Neural progenitor cell (in vitro differentiated cells): ENCODE measurements around the gene AEN. TPM values are rescaled to one million over a fixed set of nuclear protein-coding genes. Genes with fewer than 3 reads are reported as not detected.
A peak's percentile ranks its signal among the peaks of the same experiment; 100 is the strongest.

Experiments used
- DNase-seq: peaks from one replicate; pipeline ENCODE4 v3.0.0-alpha.2; 2016; ENCODE audit warnings: low spot score
- H2AFZ ChIP-seq: fragments of 200-600 bp; sonication (generic); replicated peaks from 2 replicates; pipeline ENCODE4 v1.6.1; 2016; ENCODE audit warnings: antibody characterized with exemption
- H3F3A ChIP-seq: fragments of 200-600 bp; sonication (generic); 2 replicates; pipeline ENCODE4 v1.6.1; 2016; ENCODE audit warnings: antibody characterized with exemption, low read depth
- H3K27ac ChIP-seq: fragments of 200-600 bp; sonication (generic); 2 replicates; pipeline ENCODE4 v1.5.1; 2016; ENCODE audit warnings: mild to moderate bottlenecking
- H3K27me3 ChIP-seq: fragments of 200-600 bp; sonication (generic); 2 replicates; pipeline ENCODE4 v1.6.1; 2016; ENCODE audit warnings: mild to moderate bottlenecking, moderate library complexity
- H3K36me3 ChIP-seq: fragments of 200-600 bp; sonication (generic); 2 replicates; pipeline ENCODE4 v1.5.1; 2016
- H3K4me1 ChIP-seq: fragments of 200-600 bp; sonication (generic); 2 replicates; pipeline ENCODE4 v1.6.1; 2016; ENCODE audit warnings: mixed run types
- H3K4me2 ChIP-seq: fragments of 200-600 bp; sonication (generic); 2 replicates; pipeline ENCODE4 v1.6.1; 2016
- H3K4me3 ChIP-seq: fragments of 200-600 bp; sonication (generic); 2 replicates; pipeline ENCODE4 v1.5.1; 2016
- H3K79me2 ChIP-seq: fragments of 200-600 bp; sonication (generic); 2 replicates; pipeline ENCODE4 v1.6.1; 2016; ENCODE audit warnings: low read depth
- H3K9ac ChIP-seq: fragments of 200-600 bp; sonication (generic); 2 replicates; pipeline ENCODE4 v1.6.1; 2016
- H3K9me3 ChIP-seq: fragments of 200-600 bp; sonication (generic); 2 replicates; pipeline ENCODE4 v1.5.1; 2016; ENCODE audit warnings: low read depth
- H4K20me1 ChIP-seq: fragments of 200-600 bp; sonication (generic); 2 replicates; pipeline ENCODE4 v1.6.1; 2016; ENCODE audit warnings: low read depth
- H3K27ac Mint-ChIP-seq: 3 replicates; pipeline ENCODE4 v1.8.0; 2021; ENCODE audit warnings: mixed read lengths
- H3K27me3 Mint-ChIP-seq: 2 replicates; pipeline ENCODE4 v1.8.0; 2022; ENCODE audit warnings: low read depth, mild to moderate bottlenecking, inconsistent platforms, moderate library complexity, mixed read lengths; ENCODE audit not compliant: insufficient read depth
- H3K36me3 Mint-ChIP-seq: 3 replicates; pipeline ENCODE4 v1.8.0; 2021; ENCODE audit warnings: mixed read lengths
- H3K4me1 Mint-ChIP-seq: 3 replicates; pipeline ENCODE4 v1.8.0; 2021; ENCODE audit warnings: mixed read lengths
- H3K4me3 Mint-ChIP-seq: 3 replicates; pipeline ENCODE4 v1.8.0; 2021; ENCODE audit warnings: mild to moderate bottlenecking, moderate library complexity, mixed read lengths
- H3K9me3 Mint-ChIP-seq: 3 replicates; pipeline ENCODE4 v1.8.0; 2020; ENCODE audit warnings: mixed read lengths
- CTCF ChIP-seq: fragments of 200-600 bp; sonication (generic); IDR thresholded peaks from 2 replicates; pipeline ENCODE4 v1.5.1; 2017; ENCODE audit warnings: antibody characterized with exemption, mild to moderate bottlenecking
- EZH2 ChIP-seq: fragments of 200-600 bp; sonication (generic); IDR thresholded peaks from 2 replicates; pipeline ENCODE4 v1.6.1; 2017; ENCODE audit warnings: antibody characterized with exemption, mild to moderate bottlenecking, moderate library complexity
- EZH2phosphoT487 ChIP-seq: fragments of 200-600 bp; sonication (generic); IDR thresholded peaks from 2 replicates; pipeline ENCODE4 v1.6.1; 2017; ENCODE audit warnings: antibody characterized with exemption
- microRNA counts: library from miRNA; unstranded; fragments of <30 nt; microRNA quantifications from one replicate; lab custom pipeline; 2016
- microRNA-seq: library from miRNA; unstranded; fragments of <30 nt; microRNA quantifications from one replicate; pipeline ENCODE4, GENCODE V29; 2016
- small RNA-seq: library from RNA; depleted of rRNA; stranded (forward); fragments of <200 nt; gene quantifications from one replicate; pipeline ENCODE3, GENCODE V24; 2015
- total RNA-seq: library from RNA; depleted of rRNA; stranded (reverse); fragments of >200 nt; gene quantifications from 2 replicates; pipeline ENCODE4 v1.2.3, GENCODE V29; 2015; ENCODE audit warnings: low replicate concordance

Gene AEN
- total RNA-seq, 1 donor from 2014 or later, result 35.0 TPM

- Mint-ChIP-seq H3K4me1 (no peaks in the 10 kb centered on the region), H3K27ac (no peak overlapping the region), H3K36me3 (no peaks in the 10 kb centered on the region), H3K27me3 (no peaks in the 10 kb centered on the region), H3K9me3 (no peaks in the 10 kb centered on the region), H3K4me3 (no peak overlapping the region)
- Histone ChIP-seq H3K9ac (no peak overlapping the region), H4K20me1 (no peaks in the 10 kb centered on the region), H3K4me2 (no peak overlapping the region), H3K4me3 (no peak overlapping the region), H2AFZ (no peak overlapping the region), H3K9me3 (no peaks in the 10 kb centered on the region), H3K27me3 (no peaks in the 10 kb centered on the region), H3K27ac (no peak overlapping the region), H3K4me1 (peaks cover 10% of the 10 kb centered on the region), H3K79me2 (no peaks in the 10 kb centered on the region), H3F3A (no peaks in the 10 kb centered on the region), H3K36me3 (no peaks in the 10 kb centered on the region)
- no peak for DNase-seq
- TF ChIP-seq EZH2phosphoT487 (no peak), CTCF (no peak), EZH2 (no peak)
Observed at GRCh38 chr15:88678755-88679154, 57.6 kb downstream of the AEN start.

GRCh38 chr15:88680241-88681001 is 59.3 kb downstream of the AEN start:
- no peak overlapping the region for H3K4me3 ChIP-seq
- DNase-seq, result no peak
- no peak overlapping the region for H2AFZ ChIP-seq
- Mint-ChIP-seq H3K4me1 (no peaks in the 10 kb centered on the region), H3K27ac (no peak overlapping the region), H3K9me3 (no peaks in the 10 kb centered on the region), H3K36me3 (no peaks in the 10 kb centered on the region), H3K4me3 (no peak overlapping the region), H3K27me3 (no peaks in the 10 kb centered on the region)
- H3K4me2 ChIP-seq, result no peak overlapping the region
- H3K27ac ChIP-seq, result no peak overlapping the region
- no peaks in the 10 kb centered on the region for H4K20me1 ChIP-seq
- TF ChIP-seq EZH2, result no peak
- no peak for TF ChIP-seq CTCF
- no peak for TF ChIP-seq EZH2phosphoT487
- no peaks in the 10 kb centered on the region for H3K9me3 ChIP-seq
- H3K36me3 ChIP-seq, result no peaks in the 10 kb centered on the region
- H3K27me3 ChIP-seq, result no peaks in the 10 kb centered on the region
- H3K4me1 ChIP-seq, result no peaks in the 10 kb centered on the region
- no peaks in the 10 kb centered on the region for H3K79me2 ChIP-seq
- no peaks in the 10 kb centered on the region for H3F3A ChIP-seq
- H3K9ac ChIP-seq, result no peak overlapping the region

- Histone ChIP-seq H3K4me1 (no peaks in the 10 kb centered on the region), H3K27me3 (no peaks in the 10 kb centered on the region), H3K4me2 (no peak overlapping the region), H2AFZ (peak overlapping the region; percentile 26), H3K27ac (no peak overlapping the region), H3F3A (no peaks in the 10 kb centered on the region), H3K9ac (no peak overlapping the region), H3K4me3 (no peak overlapping the region), H3K9me3 (no peaks in the 10 kb centered on the region), H3K79me2 (no peaks in the 10 kb centered on the region), H4K20me1 (no peaks in the 10 kb centered on the region), H3K36me3 (no peaks in the 10 kb centered on the region)
- Mint-ChIP-seq H3K4me1 (no peaks in the 10 kb centered on the region), H3K27ac (no peak overlapping the region), H3K4me3 (no peak overlapping the region), H3K36me3 (no peaks in the 10 kb centered on the region), H3K9me3 (no peaks in the 10 kb centered on the region), H3K27me3 (no peaks in the 10 kb centered on the region)
- no peak for DNase-seq
- no peak for TF ChIP-seq EZH2phosphoT487
- no peak for TF ChIP-seq CTCF
Observed at GRCh38 chr15:88681610-88682221, 60.6 kb downstream of the AEN start.

MicroRNAs within 50 kb of the gene (microRNA counts, 767-probe panel; counts per million panel counts)
- 460 counts per million, percentile 90 among the panel's probes with 10 or more counts for microRNA hsa-miR-1179 (lab: Ali Mortazavi, UCI)
- 460 counts per million, percentile 90 among the panel's probes with 10 or more counts for microRNA hsa-miR-7-5p (lab: Ali Mortazavi, UCI)

Small RNA genes within 50 kb of the gene (microRNA-seq; reads per million reads assigned to microRNA genes)
- not detected for gene MIR1179
- not detected for gene MIR3529
- not detected for gene MIR7-2

Small RNA genes within 50 kb of the gene (small RNA-seq; reads per million reads assigned to genes)
- gene MIR1179, result not detected
- not detected for gene MIR7-2

Other genes with a start within 250 kb of the AEN start
- 17.8 and 20.4 TPM in 2 replicates for gene MRPL46, start 154.0 kb upstream of the AEN start, total RNA-seq
- 15.8 and 20.6 TPM in 2 replicates for gene MRPS11, start 153.6 kb upstream of the AEN start, total RNA-seq
- 19.0 and 21.3 TPM in 2 replicates for gene DET1, start 74.7 kb upstream of the AEN start, total RNA-seq
- gene ISG20, start 17.7 kb downstream of the AEN start, total RNA-seq, result 0.56 and 0.65 TPM in 2 replicates
- gene ACAN, start 182.1 kb downstream of the AEN start, total RNA-seq, result 0.06 and 0.34 TPM in 2 replicates